Measurements from ENCODE around the gene ATP8B1. TPM values are rescaled to one million over a fixed set of nuclear protein-coding genes. Genes with fewer than 3 reads are reported as not detected.

Gene ATP8B1
- total RNA-seq, 1 experiment from 2014 or later: 1.1 TPM

DNA sequence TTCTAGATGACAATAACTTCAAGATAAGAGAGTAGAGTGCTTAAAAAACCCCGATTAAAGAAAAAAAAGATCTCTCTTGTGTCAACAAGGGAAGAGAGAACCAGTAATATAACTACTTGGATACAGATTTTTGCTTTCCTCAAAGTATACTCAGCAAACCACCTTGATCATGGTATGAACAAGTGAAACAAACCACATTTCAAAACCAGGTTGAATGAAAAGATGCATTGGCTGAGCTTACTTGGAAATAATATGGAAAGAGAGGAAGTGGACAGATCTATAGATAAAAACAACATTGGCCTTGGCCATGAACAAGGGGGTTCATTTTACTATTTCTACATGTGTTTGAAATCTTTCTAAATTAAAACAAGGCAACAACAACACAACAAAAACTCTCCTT is 50.1 kb downstream of the ATP8B1 start:
- H3K4me3 Mint-ChIP-seq: no peak overlapping the region

More for the DNA sequence above, 50.1 kb downstream of the ATP8B1 start:
- H2BK20ac ChIP-seq (ENCODE audit: low read depth, low read length, poor library complexity, severe bottlenecking): no peak overlapping the region
- H3K56ac ChIP-seq (ENCODE audit: insufficient read length, low read depth, low read length): no peak overlapping the region
- no peaks in the 10 kb centered on the region for H3K9me3 ChIP-seq (ENCODE audit: control insufficient read depth, low read depth, low read length)
- no peak overlapping the region for H3K18ac ChIP-seq (ENCODE audit: insufficient read length, low read depth, low read length)
- Mint-ChIP-seq H3K36me3 (ENCODE audit: insufficient read depth in 1 of 3, low read depth in 3 of 3) (peaks cover 0 to 2% (median 0%) of the 10 kb centered on the region in 3 experiments; a peak in 2 of 7 replicates), H3K27me3 (ENCODE audit: low read depth) (no peaks in the 10 kb centered on the region; the same call in 1 of the 2 replicates), H3K4me1 (peaks cover 17% of the 10 kb centered on the region in 2 experiments), H3K9me3 (0 out of 5 replicates have a peak, but pooled peaks cover 0 to 3% of the 10 kb centered on the region in 2 experiments), H3K27ac (no peak overlapping the region)
- H2BK5ac ChIP-seq (ENCODE audit: insufficient read length, low read length): no peak overlapping the region
- H3K79me1 ChIP-seq (ENCODE audit: insufficient read depth, low read depth, low read length, poor library complexity, severe bottlenecking): no peaks in the 10 kb centered on the region
- H2BK120ac ChIP-seq (ENCODE audit: low read depth, low read length, poor library complexity, severe bottlenecking): no peak overlapping the region
- H2BK12ac ChIP-seq (ENCODE audit: insufficient read length, low read depth, low read length): no peak overlapping the region
- H3K4me1 ChIP-seq (ENCODE audit: insufficient read depth, low read length): no peaks in the 10 kb centered on the region; the same call in 1 of the 2 replicates
- no peak for DNase-seq
- H3K27ac ChIP-seq (ENCODE audit: insufficient read length, low read depth, low read length): no peak overlapping the region
- H3K14ac ChIP-seq (ENCODE audit: insufficient read depth, low read length): no peak overlapping the region
- TF ChIP-seq, protein P1, sequence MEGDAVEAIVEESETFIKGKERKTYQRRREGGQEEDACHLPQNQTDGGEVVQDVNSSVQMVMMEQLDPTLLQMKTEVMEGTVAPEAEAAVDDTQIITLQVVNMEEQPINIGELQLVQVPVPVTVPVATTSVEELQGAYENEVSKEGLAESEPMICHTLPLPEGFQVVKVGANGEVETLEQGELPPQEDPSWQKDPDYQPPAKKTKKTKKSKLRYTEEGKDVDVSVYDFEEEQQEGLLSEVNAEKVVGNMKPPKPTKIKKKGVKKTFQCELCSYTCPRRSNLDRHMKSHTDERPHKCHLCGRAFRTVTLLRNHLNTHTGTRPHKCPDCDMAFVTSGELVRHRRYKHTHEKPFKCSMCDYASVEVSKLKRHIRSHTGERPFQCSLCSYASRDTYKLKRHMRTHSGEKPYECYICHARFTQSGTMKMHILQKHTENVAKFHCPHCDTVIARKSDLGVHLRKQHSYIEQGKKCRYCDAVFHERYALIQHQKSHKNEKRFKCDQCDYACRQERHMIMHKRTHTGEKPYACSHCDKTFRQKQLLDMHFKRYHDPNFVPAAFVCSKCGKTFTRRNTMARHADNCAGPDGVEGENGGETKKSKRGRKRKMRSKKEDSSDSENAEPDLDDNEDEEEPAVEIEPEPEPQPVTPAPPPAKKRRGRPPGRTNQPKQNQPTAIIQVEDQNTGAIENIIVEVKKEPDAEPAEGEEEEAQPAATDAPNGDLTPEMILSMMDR (conservative IDR thresholded peaks at IDR 0.05): no peak
- H2BK15ac ChIP-seq (ENCODE audit: low read depth, low read length): no peak overlapping the region
- no peaks in the 10 kb centered on the region for H3K79me2 ChIP-seq (ENCODE audit: insufficient read depth, low read length)
- no peak overlapping the region for H3K9ac ChIP-seq (ENCODE audit: extremely low read depth, insufficient read length, low read length)
- no peak overlapping the region for H4K5ac ChIP-seq (ENCODE audit: insufficient read length, low read depth, low read length)
- H2AFZ ChIP-seq (ENCODE audit: low read length): no peak overlapping the region
- no peak overlapping the region for H4K8ac ChIP-seq (replicated peaks; ENCODE audit: insufficient read length, low read depth, low read length)
- H2AK5ac ChIP-seq (ENCODE audit: insufficient read length, low read length): no peak overlapping the region
- H3T11ph ChIP-seq (ENCODE audit: low read length): no peak overlapping the region
- no peaks in the 10 kb centered on the region for H3K27me3 ChIP-seq (ENCODE audit: insufficient read depth, low read length)
- H4K91ac ChIP-seq (ENCODE audit: insufficient read length, low read depth, low read length): no peak overlapping the region
- H3K23me2 ChIP-seq (ENCODE audit: insufficient read length, low read depth, low read length, poor library complexity, severe bottlenecking): no peaks in the 10 kb centered on the region
- H4K20me1 ChIP-seq (ENCODE audit: control insufficient read depth, insufficient read depth, insufficient read length): no peaks in the 10 kb centered on the region
- H3K4ac ChIP-seq (ENCODE audit: low read depth, low read length): no peak overlapping the region
- no peak overlapping the region for H3K4me2 ChIP-seq (ENCODE audit: insufficient read depth, insufficient read length, low read length)
- H3K23ac ChIP-seq (ENCODE audit: insufficient read length, low read depth, low read length): no peak overlapping the region
- WGBS (ENCODE audit: extremely low coverage, insufficient read length, low lambda C conversion rate): no CpG with 5 or more reads among the region's 1 CpG

All from H9 (cell line).